ENCODE results near the gene PDSS2.

DNA sequence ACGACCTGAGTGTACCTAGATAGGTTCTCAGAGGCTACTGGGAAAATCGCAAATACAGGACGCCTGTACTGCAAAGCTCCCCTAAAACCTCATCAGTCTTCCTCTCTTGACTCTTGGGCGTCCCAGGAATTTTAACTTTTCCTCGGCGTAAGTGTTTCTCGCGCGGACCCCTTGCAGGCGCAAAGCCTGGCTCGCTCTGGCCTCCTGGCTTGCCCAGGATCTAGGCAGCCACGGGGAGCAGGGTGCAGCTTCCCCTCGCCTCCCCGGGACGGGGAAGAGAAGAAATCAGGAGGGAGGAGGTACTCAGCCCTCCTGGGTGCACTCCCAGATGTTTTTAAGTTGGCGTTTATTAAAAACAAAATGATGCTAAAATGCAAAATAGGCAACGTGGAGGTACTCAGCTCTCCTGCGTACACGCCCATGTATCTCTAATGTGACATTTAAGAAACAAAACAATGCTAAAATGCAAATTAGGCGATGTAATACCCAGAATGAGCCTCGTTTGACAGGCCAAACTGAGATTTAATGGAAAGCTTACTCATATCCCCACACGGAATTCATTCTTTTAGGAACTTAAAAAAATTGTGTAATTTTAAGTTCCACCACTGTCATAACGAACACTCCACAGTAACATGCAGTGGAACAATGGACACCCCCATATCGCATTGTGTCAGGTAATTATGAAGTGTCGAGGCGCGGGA is 29.0 kb upstream of the PDSS2 start:
- TF ChIP-seq POLR2A (IDR thresholded peaks at IDR 0.05; ENCODE audit: low read length) (no peak), GATA1 (IDR thresholded peaks at IDR 0.05; ENCODE audit: low read depth, low read length) (no peak)
